Measurements from ENCODE around the gene CREB3.

- TF ChIP-seq STAT1 (IDR thresholded peaks at IDR 0.05; ENCODE audit: unreplicated experiment) (no peak), CTCF (conservative IDR thresholded peaks at IDR 0.05; ENCODE audit: low read depth in 2 of 2) (no peak), EZH2 (IDR thresholded peaks at IDR 0.05; ENCODE audit: low read depth, unreplicated experiment) (no peak), EZH2phosphoT487 (IDR thresholded peaks at IDR 0.05; ENCODE audit: unreplicated experiment) (no peak), REST (IDR thresholded peaks at IDR 0.05; ENCODE audit: unreplicated experiment) (no peak), POLR2AphosphoS5 (IDR thresholded peaks at IDR 0.05; ENCODE audit: low read depth) (no peak)
These were observed 35.0 kb downstream of the CREB3 start for GRCh38 chr9:35767458-35767857.
